Umbilical cord (tissue), 2 donors: ENCODE results near the gene PCDHA13. TPM values are rescaled to one million over a fixed set of nuclear protein-coding genes. Genes with fewer than 3 reads are reported as not detected.
"Not testable (repeated sequence)": the region's sequence is repeated elsewhere in the genome, so short reads cannot be mapped to it uniquely, and the experiment has no call there.

Experiments
- DNase-seq: peaks from one replicate; pipeline ENCODE4 v3.0.0-alpha.2; 2015; ENCODE audit warnings: low spot score
- total RNA-seq: library from RNA; depleted of rRNA; stranded (reverse); fragments of >200 nt; gene quantifications from one replicate; pipeline ENCODE4 v1.2.3, GENCODE V29; 2014; ENCODE audit warnings: low replicate concordance; ENCODE audit not compliant: insufficient read depth

The PCDHA13 gene
- 2.6 TPM for total RNA-seq

GRCh38 chr5:140881889-140882590 lies at the start of gene PCDHA13:
TSS of gene PCDHA13 (plus strand) at chr5:140882124. CDS start at chr5:140882269, 145 bp downstream.
- peak; percentile 5 for DNase-seq

GRCh38 chr5:140833993-140834392 lies 47.9 kb upstream of the PCDHA13 start, which contains the start of gene PCDHA7:
TSS of gene PCDHA7 (plus strand) at chr5:140834269. CDS start at chr5:140834384, 115 bp downstream.
- DNase-seq, result no peak

- not testable (repeated sequence) for DNase-seq
These were observed 47.4 kb upstream of the PCDHA13 start for GRCh38 chr5:140834439-140835008.

GRCh38 chr5:140835622-140836510 lies 46.1 kb upstream of the PCDHA13 start:
- no peak for DNase-seq

- no peak for DNase-seq
These were observed 40.7 kb upstream of the PCDHA13 start, which contains the start of gene PCDHA8 for GRCh38 chr5:140840978-140841962. TSS of gene PCDHA8 (plus strand) at chr5:140841187. CDS start at chr5:140841322, 135 bp downstream.

GRCh38 chr5:140842798-140843733 lies 38.9 kb upstream of the PCDHA13 start:
- DNase-seq, result no peak

GRCh38 chr5:140848139-140849102 lies 33.5 kb upstream of the PCDHA13 start, which contains the start of gene PCDHA9:
TSS of gene PCDHA9 (plus strand) at chr5:140848382. CDS start at chr5:140848496, 114 bp downstream.
- DNase-seq, result not testable (repeated sequence)

- DNase-seq, result not testable (repeated sequence)
These were observed 31.9 kb upstream of the PCDHA13 start for GRCh38 chr5:140849831-140850634.

- DNase-seq, result no peak
These were observed 25.9 kb upstream of the PCDHA13 start, which contains the start of gene PCDHA10 for GRCh38 chr5:140855772-140856674. TSS of gene PCDHA10 (plus strand) at chr5:140855897. CDS start at chr5:140856049, 152 bp downstream.

- DNase-seq, result no peak
These were observed 24.5 kb upstream of the PCDHA13 start for GRCh38 chr5:140857177-140857986.

- no peak for DNase-seq
These were observed 24.0 kb upstream of the PCDHA13 start for GRCh38 chr5:140857987-140858240.

GRCh38 chr5:140862441-140863295 lies 19.3 kb upstream of the PCDHA13 start:
- no peak for DNase-seq

- no peak for DNase-seq
These were observed 13.0 kb upstream of the PCDHA13 start, which contains the start of gene PCDHA11 for GRCh38 chr5:140868721-140869554. TSS of gene PCDHA11 (plus strand) at chr5:140868957. CDS start at chr5:140869104, 147 bp downstream.

- no peak for DNase-seq
These were observed 12.4 kb upstream of the PCDHA13 start for GRCh38 chr5:140869555-140869886.
